Common myeloid progenitor, CD34-positive (primary cell): Measurements from ENCODE around the gene LIMCH1.

Experiments used
- CTCF ChIA-PET: fragments of 350-600 bp; sonication (Branson Sonifier 250); formaldehyde crosslinking; loops from one replicate; lab custom pipeline; 2021; ENCODE audit warnings: antibody characterized with exemption; lab: Charles Lee
- POLR2A ChIA-PET: fragments of 350-600 bp; sonication (Branson Sonifier 250); formaldehyde crosslinking; loops from one replicate; lab custom pipeline; 2021; ENCODE audit warnings: antibody characterized with exemption; lab: Charles Lee
- DNase-seq, 3 donors: peaks; one replicate each; pipeline versions ENCODE4 v3.0.0 to v3.0.0-alpha.2; 2013
- H3K27ac ChIP-seq, 2 experiments: 1 replicate in 1 of 2; 2 replicates in 1 of 2; pipeline ENCODE4 v1.7.0; 2013; ENCODE audit warnings: inconsistent platforms in 2 of 2, low read length in 2 of 2, mild to moderate bottlenecking in 2 of 2, low read depth in 1 of 2, moderate library complexity in 1 of 2; ENCODE audit not compliant: severe bottlenecking in 2 of 2, insufficient read depth in 1 of 2, poor library complexity in 1 of 2
- H3K27me3 ChIP-seq, 5 experiments: replicated peaks in 2 of 5; 1 replicate in 3 of 5; 2 replicates in 2 of 5; pipeline versions ENCODE4 v1.6.1 to v1.7.0; 2013; ENCODE audit warnings: low read length in 4 of 5, mild to moderate bottlenecking in 2 of 5, moderate library complexity in 2 of 5, inconsistent platforms in 1 of 5; ENCODE audit not compliant: insufficient read depth in 5 of 5, control insufficient read depth in 4 of 5
- H3K36me3 ChIP-seq, 4 experiments: 1 replicate in 2 of 4; 2 replicates in 2 of 4; pipeline versions ENCODE4 v1.6.1 to v1.7.0; 2013; ENCODE audit warnings: low read length in 3 of 4, control low read depth in 1 of 4, mild to moderate bottlenecking in 1 of 4; ENCODE audit not compliant: control insufficient read depth in 4 of 4, insufficient read depth in 4 of 4
- H3K4me1 ChIP-seq, 4 experiments: 1 replicate in 3 of 4; 2 replicates in 1 of 4; pipeline versions ENCODE4 v1.6.1 to v1.7.1; 2013; ENCODE audit warnings: low read length in 3 of 4, mild to moderate bottlenecking in 3 of 4, control low read depth in 1 of 4, inconsistent platforms in 1 of 4, moderate library complexity in 1 of 4; ENCODE audit not compliant: control insufficient read depth in 4 of 4, insufficient read depth in 4 of 4; ENCODE audit errors: control extremely low read depth in 1 of 4
- H3K4me3 ChIP-seq, 7 experiments: 1 replicate in 4 of 7; 2 replicates in 3 of 7; pipeline versions ENCODE4 v1.5.1 to v1.7.0; 2013; ENCODE audit warnings: mild to moderate bottlenecking in 7 of 7, low read length in 6 of 7, moderate library complexity in 6 of 7, inconsistent platforms in 2 of 7, low read depth in 2 of 7, control low read depth in 1 of 7; ENCODE audit not compliant: insufficient read depth in 4 of 7, control insufficient read depth in 1 of 7; ENCODE audit errors: extremely low read depth in 1 of 7
- H3K9me3 ChIP-seq, 5 experiments: 1 replicate in 4 of 5; 2 replicates in 1 of 5; pipeline versions ENCODE4 v1.6.1 to v1.7.1; 2013; ENCODE audit warnings: low read length in 4 of 5, mild to moderate bottlenecking in 2 of 5, inconsistent platforms in 1 of 5, low read depth in 1 of 5, moderate library complexity in 1 of 5; ENCODE audit not compliant: control insufficient read depth in 4 of 5, insufficient read depth in 2 of 5; ENCODE audit errors: control extremely low read depth in 1 of 5
- WGBS: methylation state at CpG from one replicate; pipeline ENCODE4 v1.1.5; 2013; ENCODE audit not compliant: insufficient coverage; 5-methylcytosine and 5-hydroxymethylcytosine counted together

The LIMCH1 gene

DNA sequence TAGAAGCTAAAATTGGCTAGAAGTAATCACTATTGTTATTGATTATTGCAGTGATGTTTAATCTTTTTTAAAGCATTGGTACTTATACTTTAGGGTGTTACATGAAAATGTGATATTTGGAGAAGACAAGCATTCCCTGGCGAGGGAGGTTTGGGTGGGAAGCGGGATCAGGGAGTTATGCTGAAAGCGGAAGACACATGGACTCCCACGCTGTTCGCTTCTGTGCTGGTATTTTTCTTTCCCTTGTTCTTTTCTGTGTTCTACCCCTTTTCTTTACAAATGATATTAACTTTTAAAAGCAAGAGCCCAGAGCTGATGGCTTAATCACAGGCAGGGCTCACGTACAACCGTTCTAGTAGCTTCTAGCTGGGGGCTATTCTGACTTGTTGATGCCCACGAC, 148.9 kb downstream of the LIMCH1 start:
- H3K27me3 ChIP-seq = no peaks in the 10 kb centered on the region
- peaks cover 0 to 27% (median 4%) of the 10 kb centered on the region in 4 experiments for H3K36me3 ChIP-seq
- H3K9me3 ChIP-seq = no peaks in the 10 kb centered on the region
- 100% methylated on average over 8 of the region's 8 CpGs for WGBS
- no peak for DNase-seq
- H3K4me3 ChIP-seq = no peak overlapping the region
- CTCF ChIA-PET = interaction anchor here (0.7 kb wide), 1 partner anchor 201 kb away, joined by 3 read pairs; no protein-coding TSS in a partner anchor
- no peak overlapping the region for H3K27ac ChIP-seq
- POLR2A ChIA-PET = no interaction called here
- H3K4me1 ChIP-seq = peaks cover 0 to 5% (median 2%) of the 10 kb centered on the region in 4 experiments

DNA sequence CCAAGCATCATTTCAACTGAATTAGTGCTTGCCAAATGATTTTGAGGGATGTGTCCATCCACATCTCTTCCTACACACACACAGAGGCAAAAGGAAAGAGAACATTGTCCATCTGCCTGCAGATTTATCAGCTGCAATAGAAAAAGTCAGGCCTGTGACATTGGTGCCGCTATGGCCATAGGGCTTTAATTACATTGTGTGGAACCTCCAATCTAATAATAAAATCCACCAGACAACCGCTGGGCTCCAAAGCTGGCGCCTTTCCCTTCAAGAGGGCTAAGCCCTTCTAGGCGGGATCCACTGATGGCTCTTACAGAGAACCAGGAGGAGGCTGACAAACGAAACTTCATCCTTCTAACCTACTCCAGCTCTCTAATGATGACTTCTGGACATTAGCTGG, 150.0 kb downstream of the LIMCH1 start:
- Histone ChIP-seq H3K4me1 (peaks cover 0 to 5% (median 2%) of the 10 kb centered on the region in 4 experiments), H3K27ac (no peak overlapping the region), H3K27me3 (no peaks in the 10 kb centered on the region), H3K36me3 (peaks cover 0 to 31% (median 4%) of the 10 kb centered on the region in 4 experiments), H3K9me3 (no peaks in the 10 kb centered on the region), H3K4me3 (no peak overlapping the region)
- ChIA-PET CTCF (interaction anchor here (0.8 to 1.3 kb wide), 2 partner anchors 11 to 195 kb away, joined by 4 read pairs; no protein-coding TSS in a partner anchor), POLR2A (no interaction called here)
- no peak for DNase-seq
- WGBS = 96% methylated on average over 4 of the region's 5 CpGs

DNA sequence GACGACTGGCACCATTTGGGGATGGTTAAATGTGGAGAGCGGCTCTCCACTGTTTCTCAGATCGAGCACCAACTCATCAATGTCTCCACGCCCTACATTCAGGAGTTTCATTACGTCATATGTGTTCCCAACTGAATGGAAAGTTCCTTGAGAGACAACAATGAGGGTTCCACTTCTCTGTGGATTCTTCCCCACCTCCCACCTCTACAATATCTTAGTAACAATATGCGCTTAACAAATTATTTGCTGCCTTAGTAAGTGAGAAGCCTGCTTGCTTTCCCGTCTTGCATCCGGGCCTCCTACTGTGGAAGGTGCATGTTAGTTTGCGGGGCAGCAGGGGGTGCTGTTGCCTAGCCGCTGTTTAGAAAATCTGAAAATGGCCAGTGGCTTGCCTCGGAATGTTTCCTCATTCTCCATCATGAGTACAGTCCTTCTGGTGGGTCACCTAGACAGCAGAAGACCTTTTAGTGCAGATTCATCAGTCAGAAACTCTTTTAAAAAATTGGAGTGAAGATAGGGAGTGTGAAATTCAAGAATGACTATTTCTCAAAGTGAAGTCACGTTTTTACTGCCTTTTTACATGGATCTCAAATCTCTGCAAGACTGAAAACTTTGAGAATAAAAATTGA, 154.9 kb downstream of the LIMCH1 start:
- no peaks in the 10 kb centered on the region for H3K9me3 ChIP-seq
- no peaks in the 10 kb centered on the region for H3K4me1 ChIP-seq
- 87% methylated on average over 7 of the region's 12 CpGs for WGBS
- peaks cover 0 to 5% (median 0%) of the 10 kb centered on the region in 5 experiments for H3K27me3 ChIP-seq
- H3K36me3 ChIP-seq = peaks cover 0 to 18% (median under 1%) of the 10 kb centered on the region in 4 experiments
- no peak overlapping the region for H3K27ac ChIP-seq
- no peak overlapping the region for H3K4me3 ChIP-seq
- ChIA-PET POLR2A (no interaction called here), CTCF (interaction anchor here (0.6 to 4.7 kb wide), 11 partner anchors 9 to 412 kb away, joined by 3 to 31 read pairs (median 4); no protein-coding TSS in a partner anchor)
- DNase-seq = peak; percentile 35 to 66 (median 60)

DNA sequence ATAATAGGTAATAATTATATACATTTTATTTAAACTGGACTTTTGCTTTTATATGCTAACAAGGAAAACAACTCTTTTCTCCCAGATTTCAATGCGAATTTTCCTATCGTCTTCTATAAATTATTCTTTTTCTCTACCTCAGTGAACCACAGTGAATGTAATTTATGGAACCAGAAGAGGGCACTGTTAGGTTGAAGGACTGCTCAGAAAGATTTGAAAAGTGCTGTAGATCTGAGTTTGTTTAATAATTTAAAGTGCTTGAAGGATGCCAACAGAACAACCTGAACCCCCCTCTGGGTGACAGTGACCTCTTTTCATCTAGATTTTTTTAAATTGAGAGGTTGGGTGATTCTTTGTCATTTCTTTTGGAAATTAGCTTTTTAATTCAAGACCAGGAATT, 155.7 kb downstream of the LIMCH1 start:
- ChIA-PET POLR2A (no interaction called here), CTCF (interaction anchor here (0.6 to 4.7 kb wide), 10 partner anchors 10 to 469 kb away, joined by 3 to 31 read pairs (median 4); no protein-coding TSS in a partner anchor)
- Histone ChIP-seq H3K36me3 (peaks cover 0 to 18% (median under 1%) of the 10 kb centered on the region in 4 experiments), H3K4me3 (no peak overlapping the region), H3K9me3 (no peaks in the 10 kb centered on the region), H3K27me3 (peaks cover 0 to 5% (median 0%) of the 10 kb centered on the region in 5 experiments), H3K4me1 (no peaks in the 10 kb centered on the region), H3K27ac (no peak overlapping the region)
- WGBS = no CpG with 5 or more reads among the region's 2 CpGs
- DNase-seq = peak; percentile 24 to 51 (median 48)

DNA sequence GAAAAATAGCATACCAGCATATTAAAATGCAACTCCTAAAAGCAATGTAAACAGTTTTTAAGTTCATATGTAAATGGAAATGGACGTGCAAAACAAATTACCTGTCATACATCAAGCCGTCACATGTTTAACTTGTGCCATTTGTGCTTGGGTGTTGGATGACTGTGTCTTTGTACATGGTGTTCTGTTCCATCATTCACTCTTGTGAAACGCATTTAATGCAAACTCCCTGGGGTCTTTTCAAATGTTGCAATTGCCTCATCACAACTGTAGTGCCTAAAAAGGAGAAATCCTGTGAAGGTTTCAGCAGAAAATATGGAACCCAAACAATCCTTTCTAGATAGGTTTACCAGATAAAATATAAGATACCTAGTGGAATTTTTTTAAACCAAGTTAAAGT, 158.2 kb downstream of the LIMCH1 start:
- no peak overlapping the region for H3K4me3 ChIP-seq
- no peak for DNase-seq
- 100% methylated on average over 1 of the region's 3 CpGs for WGBS
- POLR2A ChIA-PET = no interaction called here
- CTCF ChIA-PET = no interaction called here
- no peaks in the 10 kb centered on the region for H3K4me1 ChIP-seq
- no peak overlapping the region for H3K27ac ChIP-seq
- peaks cover 0 to 8% (median 0%) of the 10 kb centered on the region in 5 experiments for H3K27me3 ChIP-seq
- peaks cover 0 to 9% (median 0%) of the 10 kb centered on the region in 4 experiments for H3K36me3 ChIP-seq
- no peaks in the 10 kb centered on the region for H3K9me3 ChIP-seq

DNA sequence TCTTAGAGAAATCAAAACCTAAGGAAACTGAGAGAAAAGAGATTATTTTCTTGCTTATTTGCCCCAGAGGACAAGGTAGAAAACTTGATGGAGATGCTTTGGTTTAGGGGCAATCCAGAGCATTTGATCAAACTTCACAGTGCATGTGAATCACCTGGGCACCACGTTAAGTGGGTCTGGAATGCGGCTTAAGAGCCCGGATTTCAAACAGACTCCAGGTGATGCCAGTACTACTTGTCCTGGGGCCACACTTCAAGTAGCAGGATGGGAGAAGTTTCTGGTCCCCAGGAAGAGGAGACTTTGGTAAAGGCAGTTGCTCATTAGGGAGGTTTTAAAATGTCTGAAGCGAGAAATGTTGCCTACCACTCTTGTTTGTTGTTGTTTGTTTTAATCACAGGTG, 158.8 kb downstream of the LIMCH1 start:
- 96% methylated on average over 4 of the region's 4 CpGs for WGBS
- Histone ChIP-seq H3K27me3 (peaks cover 0 to 10% (median 0%) of the 10 kb centered on the region in 5 experiments), H3K9me3 (no peaks in the 10 kb centered on the region), H3K4me3 (no peak overlapping the region), H3K36me3 (peaks cover 0 to 9% (median 0%) of the 10 kb centered on the region in 4 experiments), H3K27ac (no peak overlapping the region), H3K4me1 (no peaks in the 10 kb centered on the region)
- no peak for DNase-seq
- CTCF ChIA-PET = interaction anchor here (0.7 to 1.1 kb wide), 2 partner anchors 194 to 439 kb away, joined by 3 read pairs; no protein-coding TSS in a partner anchor
- POLR2A ChIA-PET = no interaction called here

DNA sequence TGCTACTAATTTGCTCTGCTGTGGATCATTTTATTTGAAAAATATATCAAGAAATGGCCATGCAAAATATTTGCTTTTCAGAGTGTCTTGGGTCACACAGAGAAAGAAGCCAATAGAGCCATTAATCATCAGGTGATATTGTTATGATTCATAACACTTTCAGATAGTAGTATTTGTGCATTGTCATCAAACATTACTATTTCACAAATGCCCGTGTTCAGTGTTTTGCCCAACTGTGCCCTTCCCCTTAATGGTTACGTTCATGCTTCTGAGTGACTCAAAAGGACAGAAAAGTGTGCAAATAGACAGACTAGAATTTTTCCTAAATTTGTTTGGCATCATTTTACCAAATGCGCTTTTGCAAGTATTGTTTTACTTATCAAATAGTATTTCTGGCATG, 164.0 kb downstream of the LIMCH1 start:
- CTCF ChIA-PET = interaction anchor here (1.6 kb wide), 1 partner anchor 30 kb away, joined by 3 read pairs; no protein-coding TSS in a partner anchor

More for the DNA sequence above, 164.0 kb downstream of the LIMCH1 start:
- Histone ChIP-seq H3K27ac (no peak overlapping the region), H3K4me1 (no peaks in the 10 kb centered on the region), H3K4me3 (no peak overlapping the region), H3K27me3 (peaks cover 2 to 24% (median 9%) of the 10 kb centered on the region in 5 experiments), H3K36me3 (no peaks in the 10 kb centered on the region), H3K9me3 (peaks cover 0 to 1% (median 0%) of the 10 kb centered on the region in 5 experiments)
- POLR2A ChIA-PET = no interaction called here
- WGBS = 93% methylated on average over 2 of the region's 3 CpGs
- no peak for DNase-seq
